ENCODE results near the gene SPINT1.
A peak's percentile ranks its signal among the peaks of the same experiment; 100 is the strongest.

The SPINT1 gene

GRCh38 chr15:40863660-40864270, 19.9 kb downstream of the SPINT1 start:
- DNase-seq, result no peak

DNA sequence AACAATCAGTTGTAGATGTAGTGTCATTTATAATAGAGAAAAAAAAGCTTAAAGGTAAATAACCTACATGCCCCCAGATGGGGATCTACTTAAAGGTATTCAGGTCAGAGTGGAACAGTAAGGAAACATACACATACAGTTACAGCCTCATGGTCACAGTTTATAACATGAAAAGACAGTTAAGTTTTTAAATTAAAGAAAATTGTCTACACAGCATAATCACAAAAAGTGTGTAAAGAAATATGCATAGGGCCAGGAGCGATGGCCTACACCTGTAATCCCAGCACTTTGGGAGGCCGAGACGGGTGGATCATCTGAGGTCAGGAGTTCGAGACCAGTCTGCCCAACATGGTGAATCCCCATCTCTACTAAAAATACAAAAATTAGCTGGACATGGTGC, 23.4 kb downstream of the SPINT1 start:
- no peak for DNase-seq

DNA sequence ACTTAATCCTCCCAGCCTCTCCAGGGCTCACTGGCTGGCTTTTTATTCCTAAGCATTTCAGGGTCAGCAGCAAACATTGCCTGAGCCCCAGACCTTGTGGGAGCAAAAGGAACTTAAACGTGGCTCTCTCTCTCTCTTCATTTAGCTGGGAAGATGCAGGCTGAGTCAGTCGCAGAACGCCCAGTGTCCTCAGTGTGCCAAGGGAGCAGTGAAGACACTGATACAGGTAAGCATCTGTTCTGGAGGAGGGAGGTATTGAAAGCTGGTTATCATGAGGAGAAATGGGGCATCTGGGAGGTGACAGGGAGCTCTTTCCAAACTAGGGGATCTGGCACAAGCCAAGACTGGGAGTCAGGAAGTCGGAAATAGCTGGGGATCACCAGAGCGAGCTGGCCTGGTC, 25.8 kb downstream of the SPINT1 start:
- no peak for DNase-seq

DNA sequence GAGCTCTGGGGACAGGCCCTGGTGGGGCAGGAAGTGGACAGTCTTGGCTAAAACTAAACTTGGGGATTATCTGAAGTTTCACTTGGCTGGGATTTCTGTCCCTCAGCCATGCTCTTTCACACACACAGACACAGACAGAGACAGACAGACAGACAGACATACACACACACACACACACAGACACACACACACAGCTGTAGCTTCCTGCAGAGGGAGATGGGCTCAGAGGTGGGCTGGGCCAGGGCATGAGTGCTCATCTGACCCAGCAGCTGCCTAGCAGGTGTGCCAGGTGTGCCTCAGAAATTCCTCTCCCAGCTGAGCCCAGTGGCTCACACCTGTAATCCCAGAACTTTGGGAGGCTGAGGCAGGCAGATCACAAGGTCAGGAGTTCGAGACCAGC, 26.9 kb downstream of the SPINT1 start:
- no peak for DNase-seq

- no peak for DNase-seq
Measured at GRCh38 chr15:40871749-40872617, 28.1 kb downstream of the SPINT1 start.

- DNase-seq, result no peak
Measured at GRCh38 chr15:40872791-40873693, 29.2 kb downstream of the SPINT1 start.

DNA sequence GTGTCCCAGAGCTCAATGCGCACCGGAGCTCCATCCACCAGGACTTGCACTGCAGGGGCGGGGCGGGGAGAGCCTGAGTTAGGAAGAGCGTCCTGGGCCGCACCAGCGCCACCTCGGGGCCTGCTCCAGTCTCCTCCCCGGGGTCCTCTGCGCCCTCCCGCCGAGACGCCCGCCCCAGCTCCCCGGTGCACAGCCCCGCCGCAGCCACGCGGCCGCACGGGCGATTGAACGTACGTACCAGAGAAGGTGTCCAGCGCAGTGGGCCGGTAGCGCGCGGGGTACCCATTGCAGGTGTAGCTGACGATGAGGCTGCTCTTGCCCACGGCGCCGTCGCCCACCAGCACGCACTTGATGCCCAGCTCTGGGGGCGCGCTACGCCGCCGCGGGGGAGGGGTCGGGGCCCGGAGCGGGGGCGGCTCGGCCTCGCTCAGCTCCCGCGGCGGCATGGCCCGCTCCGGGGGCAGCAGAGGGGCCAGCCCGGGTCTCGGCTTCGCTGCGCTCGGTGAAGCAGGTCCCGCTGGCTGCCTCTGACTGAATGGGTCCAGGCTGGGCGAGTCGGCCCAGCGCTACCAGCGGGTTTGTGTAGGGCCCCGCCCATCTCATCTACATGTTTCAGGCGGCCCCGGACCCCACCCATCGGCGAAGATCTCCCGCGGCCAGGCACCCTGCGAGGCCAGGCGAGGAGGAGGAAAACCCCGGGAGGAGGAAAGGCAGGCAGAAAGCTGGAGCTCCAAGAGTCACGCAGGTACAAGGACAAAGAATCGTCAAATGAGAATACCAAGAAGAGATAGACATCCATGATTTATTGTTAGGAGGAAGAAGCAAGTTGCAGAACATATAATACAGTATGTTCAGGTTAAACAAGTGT, 30.1 kb downstream of the SPINT1 start, which contains the start of gene RHOV:
RHOV (minus strand) TSS at position 541 of the 868 bp plus-strand sequence; CDS start at position 446, 95 bp downstream.
- peak; percentile 44 for DNase-seq

DNA sequence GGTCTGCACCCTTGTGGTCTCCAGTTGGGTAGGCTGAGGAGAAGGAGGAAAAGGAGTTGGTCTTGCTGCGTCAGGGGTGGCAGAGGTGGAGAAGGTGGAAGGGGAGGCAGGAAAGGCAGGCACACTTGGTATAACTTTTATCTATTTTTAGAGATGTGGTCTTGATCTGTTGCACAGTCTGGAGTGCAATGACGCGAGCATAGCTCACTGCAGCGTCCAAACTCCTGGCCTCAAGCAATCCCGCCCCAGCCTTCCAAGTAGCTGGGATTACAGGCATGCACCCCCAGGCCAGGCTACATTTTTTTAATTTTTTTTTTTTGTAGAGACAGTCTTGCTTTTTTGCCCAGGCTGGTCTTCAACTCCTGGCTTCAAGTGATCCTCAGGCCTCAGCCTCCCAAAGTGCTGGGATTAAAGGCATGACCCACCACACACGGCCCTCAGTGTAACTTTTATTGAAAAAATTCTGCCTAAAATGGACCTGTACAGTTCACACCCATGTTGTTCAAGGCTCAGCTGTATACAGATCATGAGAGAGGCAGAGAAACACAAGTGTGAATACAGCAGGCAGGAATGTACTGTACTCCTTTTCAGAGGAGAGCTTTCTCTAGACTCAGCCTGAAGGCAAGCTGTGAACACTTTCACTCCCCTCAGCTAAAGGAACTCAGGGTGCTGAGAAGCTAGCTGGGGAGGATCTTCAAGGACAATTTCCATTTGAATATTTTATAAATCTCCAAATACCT, 32.3 kb downstream of the SPINT1 start:
- DNase-seq, result no peak

GRCh38 chr15:40877694-40878093, 33.8 kb downstream of the SPINT1 start:
- DNase-seq, result no peak

GRCh38 chr15:40878785-40879184, 34.9 kb downstream of the SPINT1 start:
- DNase-seq, result no peak

- DNase-seq, result no peak
Measured at GRCh38 chr15:40879609-40880008, 35.8 kb downstream of the SPINT1 start.

DNA sequence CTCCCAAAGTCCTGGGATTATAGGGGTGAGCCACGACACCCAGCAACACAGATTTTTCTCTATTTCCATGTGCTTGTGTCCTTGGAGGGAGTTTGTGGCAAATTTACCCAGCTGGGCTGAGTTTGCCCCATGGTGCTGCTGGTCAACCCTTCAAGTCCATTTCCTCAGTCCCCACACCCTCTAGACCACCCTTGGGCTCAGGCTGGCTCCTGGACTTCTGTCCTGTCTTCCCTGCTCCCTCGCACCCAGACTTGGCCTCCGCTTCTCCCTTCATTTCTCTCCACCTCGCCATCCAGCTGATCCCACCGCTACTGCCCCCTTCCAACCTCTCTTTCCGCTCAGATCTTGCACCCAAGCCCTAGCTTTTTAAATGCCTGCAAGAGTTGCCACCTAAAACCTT, 37.5 kb downstream of the SPINT1 start:
- DNase-seq, result no peak

DNA sequence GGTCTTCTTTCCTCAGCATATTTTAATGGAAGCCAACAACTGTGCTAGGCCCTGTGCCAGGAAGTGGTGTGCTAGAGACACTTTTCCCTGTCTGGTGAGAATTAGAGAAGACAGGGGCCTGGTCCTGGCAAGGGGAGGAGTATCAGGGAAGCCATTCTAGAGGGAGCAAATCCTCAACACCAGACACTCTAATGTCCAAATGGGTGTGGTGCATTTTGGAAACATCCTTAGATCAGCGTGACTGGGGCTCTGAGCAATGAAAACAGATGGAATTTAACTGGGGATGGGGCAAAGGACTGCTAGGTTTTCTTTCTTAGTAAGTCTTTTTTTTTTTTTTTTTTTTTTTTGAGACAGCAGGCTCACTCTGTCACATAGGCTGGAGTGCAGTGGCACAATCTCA, 42.7 kb downstream of the SPINT1 start:
- no peak for DNase-seq

GRCh38 chr15:40889112-40889511, 45.3 kb downstream of the SPINT1 start:
- DNase-seq, result no peak

DNA sequence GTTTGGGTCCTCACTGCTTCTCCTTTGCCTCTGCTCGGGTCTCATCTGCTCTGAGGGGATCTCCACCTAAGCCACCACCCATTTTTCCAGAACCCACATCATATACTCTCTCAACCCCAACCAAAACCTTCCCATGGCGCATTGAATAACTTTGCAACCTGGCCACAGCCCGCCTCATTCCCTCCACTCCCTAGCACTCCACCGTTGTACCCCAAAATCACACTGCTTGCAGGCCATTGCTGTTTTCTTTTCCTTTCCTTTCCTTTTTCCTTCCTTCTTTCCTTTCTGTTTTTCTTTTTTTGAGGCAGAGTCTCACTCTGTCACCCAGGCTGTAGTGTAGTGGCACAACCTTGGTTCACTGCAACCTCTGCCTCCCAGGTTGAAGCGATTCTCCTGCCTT, 47.3 kb downstream of the SPINT1 start:
- DNase-seq, result no peak

GRCh38 chr15:40891810-40892446, 48.1 kb downstream of the SPINT1 start:
- DNase-seq, result no peak

DNA sequence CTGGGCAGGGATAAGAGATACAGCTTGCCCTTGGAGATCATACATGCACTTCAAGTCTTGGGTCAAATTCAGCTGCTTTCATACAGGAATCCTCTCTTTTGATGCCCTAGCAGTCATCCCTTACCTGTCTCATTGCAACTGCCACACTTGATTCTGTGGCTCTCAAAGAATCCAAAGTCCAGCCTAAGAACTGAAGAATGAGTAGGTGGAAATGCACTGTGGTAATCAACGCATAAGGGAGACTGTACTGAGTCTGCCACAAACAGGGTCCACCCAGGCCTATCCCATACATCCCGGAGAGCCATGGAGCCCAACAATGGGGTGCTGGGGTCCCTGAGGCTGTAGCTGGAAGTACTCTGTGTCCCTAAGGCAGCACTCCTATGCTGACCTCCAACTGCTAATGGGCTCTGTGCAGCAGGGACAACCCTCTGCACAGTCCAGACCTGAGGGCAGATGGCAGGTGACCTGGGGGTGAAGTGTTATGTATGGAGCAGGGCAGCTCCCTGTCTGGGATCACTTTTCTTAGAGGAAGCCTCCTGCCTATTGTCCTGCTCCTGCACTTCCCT, 48.7 kb downstream of the SPINT1 start:
- no peak for DNase-seq

DNA sequence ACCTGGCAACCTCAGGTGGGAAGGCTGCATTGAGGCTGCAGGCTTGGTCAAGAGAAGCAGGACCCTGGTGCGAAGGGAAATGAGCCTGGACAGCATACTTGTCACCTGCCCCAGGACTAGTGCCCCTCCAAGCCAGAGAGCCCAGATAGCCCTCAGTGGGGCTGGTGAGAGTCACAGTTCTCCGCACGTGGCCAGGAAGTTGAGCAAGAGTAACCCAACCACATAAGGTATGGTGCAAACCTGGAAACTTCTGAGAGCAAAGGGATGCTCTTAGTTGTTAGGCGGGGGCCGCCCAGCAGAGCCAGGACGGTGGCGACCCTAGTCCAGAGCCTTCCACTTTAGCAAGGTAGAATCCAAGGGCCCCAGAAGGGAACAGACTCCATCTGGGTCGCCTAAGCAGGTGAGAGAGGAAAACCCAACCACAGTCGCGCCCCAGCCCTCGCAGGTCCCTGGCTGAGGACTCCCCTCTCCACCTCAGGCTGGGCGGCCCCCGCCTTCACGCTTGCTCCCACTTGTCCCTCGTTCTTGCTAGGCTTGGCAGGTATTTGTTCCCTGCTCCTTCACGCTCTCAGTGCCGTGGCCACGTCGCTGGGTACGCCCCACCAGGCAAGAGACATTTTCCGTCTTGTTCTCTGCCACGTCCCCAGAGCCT, 49.3 kb downstream of the SPINT1 start:
- DNase-seq, result no peak

DNA sequence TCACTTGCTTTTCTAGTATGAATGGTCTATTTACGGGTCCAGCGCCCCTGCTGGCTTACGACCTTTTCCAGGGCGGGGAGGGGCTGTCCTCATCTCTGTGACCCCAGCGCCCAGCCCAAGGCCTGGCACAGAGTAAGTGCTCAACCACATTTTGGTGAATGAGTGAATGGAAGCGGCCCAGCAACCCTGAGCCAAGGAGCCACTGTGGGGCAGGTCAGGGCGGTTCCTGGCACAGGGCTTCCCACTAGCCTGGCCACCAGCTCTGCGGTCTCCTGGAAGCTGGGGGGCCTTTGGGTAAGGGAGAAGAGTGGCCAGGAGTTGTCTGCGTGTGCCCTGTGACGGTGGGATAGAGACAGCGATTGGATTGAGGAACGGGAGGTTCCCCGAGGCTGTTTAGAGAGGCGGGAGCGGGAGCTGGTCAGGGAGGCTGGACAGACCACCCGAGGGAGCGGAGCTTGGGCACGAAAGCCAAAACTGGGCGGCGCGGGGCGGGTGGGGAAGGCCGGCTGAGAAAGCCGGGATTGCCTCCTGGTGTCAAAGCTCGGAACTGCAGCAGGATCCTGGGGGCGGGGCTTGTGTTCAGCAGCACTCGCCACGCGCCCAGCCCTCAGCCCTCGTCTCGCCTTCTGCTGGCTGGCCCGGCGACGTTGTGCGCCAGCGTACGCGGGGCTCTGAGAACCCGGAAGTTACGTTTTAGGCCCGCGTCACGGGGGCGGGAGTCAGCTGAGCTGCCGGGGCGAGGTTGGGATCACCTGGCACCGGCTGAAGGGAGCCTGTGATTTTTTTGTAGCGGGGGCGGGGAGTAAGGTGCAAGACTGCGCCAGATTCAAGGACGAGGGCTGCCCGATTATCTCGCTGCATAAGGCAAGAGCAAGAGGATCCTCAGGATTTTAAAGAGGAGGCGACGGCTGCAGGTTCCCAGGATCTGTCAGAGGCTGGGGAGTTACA, 50.2 kb downstream of the SPINT1 start, which contains the start of gene VPS18:
VPS18 (plus strand) TSS at position 718 of the 948 bp plus-strand sequence. CDS start 319 bp downstream, outside the sequence.
- DNase-seq, result peak; percentile 99

All from T-helper 9 cell (primary cell).